KMS-11 (cell line): ENCODE results near the gene ZNF747.

ENCODE experiments used
- H2AFZ ChIP-seq: fragments of 200-600 bp; sonication (generic); 2 replicates; pipeline ENCODE4 v1.6.1; 2016; ENCODE audit warnings: antibody characterized with exemption, mixed run types, low read depth
- H3K27ac ChIP-seq: fragments of 200-600 bp; sonication (generic); 2 replicates; pipeline ENCODE4 v1.6.1; 2016; ENCODE audit warnings: mild to moderate bottlenecking, mixed run types
- H3K27me3 ChIP-seq: fragments of 200-600 bp; sonication (generic); 2 replicates; pipeline ENCODE4 v1.6.1; 2017; ENCODE audit warnings: mild to moderate bottlenecking, low read depth, mixed run types, moderate library complexity; ENCODE audit not compliant: insufficient read depth
- H3K36me3 ChIP-seq: fragments of 200-600 bp; sonication (generic); 2 replicates; pipeline ENCODE4 v1.6.1; 2017; ENCODE audit warnings: mild to moderate bottlenecking, mixed run types; ENCODE audit not compliant: insufficient read depth
- H3K4me1 ChIP-seq: fragments of 200-600 bp; sonication (generic); 2 replicates; pipeline ENCODE4 v1.6.1; 2016; ENCODE audit warnings: mild to moderate bottlenecking, low read depth, mixed run types; ENCODE audit not compliant: poor library complexity, severe bottlenecking
- H3K4me2 ChIP-seq: fragments of 200-600 bp; sonication (generic); 2 replicates; pipeline ENCODE4 v1.7.0; 2016; ENCODE audit warnings: mild to moderate bottlenecking, mixed run types
- H3K4me3 ChIP-seq: fragments of 200-600 bp; sonication (generic); IDR thresholded peaks from 2 replicates; pipeline ENCODE4 v1.6.1; 2017; ENCODE audit warnings: low read depth, low read length, mixed read lengths; ENCODE audit not compliant: insufficient read depth
- H3K79me2 ChIP-seq: fragments of 200-600 bp; sonication (generic); 2 replicates; pipeline ENCODE4 v1.6.1; 2016; ENCODE audit warnings: low read depth, mixed run types; ENCODE audit not compliant: insufficient read depth
- H3K9ac ChIP-seq: fragments of 200-600 bp; sonication (generic); 2 replicates; pipeline ENCODE4 v1.6.1; 2016; ENCODE audit warnings: mild to moderate bottlenecking, mixed run types
- H4K20me1 ChIP-seq: fragments of 200-600 bp; sonication (generic); 2 replicates; pipeline ENCODE4 v1.6.1; 2016; ENCODE audit warnings: mild to moderate bottlenecking, mixed run types; ENCODE audit not compliant: insufficient read depth
- TF ChIP-seq, protein P1 (sequence below): fragments of 200-600 bp; sonication (generic); conservative IDR thresholded peaks from 2 replicates; pipeline ENCODE4 v1.6.1; 2017; ENCODE audit warnings: low read depth, mild to moderate bottlenecking, antibody characterized with exemption, low read length, moderate library complexity, mixed read lengths

ZNF747 gene

DNA sequence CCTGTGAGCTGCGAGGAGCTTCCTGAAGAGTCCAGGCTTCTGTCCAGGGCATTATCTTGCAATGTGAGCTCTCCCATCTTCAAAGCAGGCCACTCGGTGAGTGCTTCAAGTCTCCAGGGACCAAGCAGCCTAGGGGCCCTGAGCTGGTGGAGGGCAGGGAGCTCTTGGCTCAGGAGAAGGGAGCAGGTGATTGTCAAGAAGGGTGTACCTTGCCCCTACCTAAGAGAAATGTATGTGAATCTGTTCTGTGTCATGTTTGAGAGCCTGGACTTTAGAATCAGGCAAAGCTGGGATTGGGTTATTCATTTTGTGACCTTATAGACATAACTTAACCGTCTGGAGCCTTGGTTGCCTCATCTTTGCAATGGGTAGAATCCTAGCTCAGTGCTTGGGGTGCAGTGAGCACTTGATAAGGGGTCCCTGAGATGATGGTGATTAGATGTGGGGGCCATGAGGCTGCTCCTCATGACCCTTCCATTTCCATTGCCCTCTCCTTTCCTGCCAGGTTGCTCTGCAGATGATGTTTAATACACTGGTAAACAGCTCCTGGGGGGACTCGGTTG is 24.2 kb downstream of the ZNF747 start:
- Histone ChIP-seq H3K36me3 (no peaks in the 10 kb centered on the region), H2AFZ (no peak overlapping the region), H3K4me2 (no peak overlapping the region), H3K27me3 (no peaks in the 10 kb centered on the region), H4K20me1 (no peaks in the 10 kb centered on the region), H3K4me3 (no peak overlapping the region), H3K4me1 (no peaks in the 10 kb centered on the region), H3K9ac (no peak overlapping the region), H3K27ac (no peak overlapping the region), H3K79me2 (no peaks in the 10 kb centered on the region)
- TF ChIP-seq, protein P1, sequence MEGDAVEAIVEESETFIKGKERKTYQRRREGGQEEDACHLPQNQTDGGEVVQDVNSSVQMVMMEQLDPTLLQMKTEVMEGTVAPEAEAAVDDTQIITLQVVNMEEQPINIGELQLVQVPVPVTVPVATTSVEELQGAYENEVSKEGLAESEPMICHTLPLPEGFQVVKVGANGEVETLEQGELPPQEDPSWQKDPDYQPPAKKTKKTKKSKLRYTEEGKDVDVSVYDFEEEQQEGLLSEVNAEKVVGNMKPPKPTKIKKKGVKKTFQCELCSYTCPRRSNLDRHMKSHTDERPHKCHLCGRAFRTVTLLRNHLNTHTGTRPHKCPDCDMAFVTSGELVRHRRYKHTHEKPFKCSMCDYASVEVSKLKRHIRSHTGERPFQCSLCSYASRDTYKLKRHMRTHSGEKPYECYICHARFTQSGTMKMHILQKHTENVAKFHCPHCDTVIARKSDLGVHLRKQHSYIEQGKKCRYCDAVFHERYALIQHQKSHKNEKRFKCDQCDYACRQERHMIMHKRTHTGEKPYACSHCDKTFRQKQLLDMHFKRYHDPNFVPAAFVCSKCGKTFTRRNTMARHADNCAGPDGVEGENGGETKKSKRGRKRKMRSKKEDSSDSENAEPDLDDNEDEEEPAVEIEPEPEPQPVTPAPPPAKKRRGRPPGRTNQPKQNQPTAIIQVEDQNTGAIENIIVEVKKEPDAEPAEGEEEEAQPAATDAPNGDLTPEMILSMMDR = no peak

DNA sequence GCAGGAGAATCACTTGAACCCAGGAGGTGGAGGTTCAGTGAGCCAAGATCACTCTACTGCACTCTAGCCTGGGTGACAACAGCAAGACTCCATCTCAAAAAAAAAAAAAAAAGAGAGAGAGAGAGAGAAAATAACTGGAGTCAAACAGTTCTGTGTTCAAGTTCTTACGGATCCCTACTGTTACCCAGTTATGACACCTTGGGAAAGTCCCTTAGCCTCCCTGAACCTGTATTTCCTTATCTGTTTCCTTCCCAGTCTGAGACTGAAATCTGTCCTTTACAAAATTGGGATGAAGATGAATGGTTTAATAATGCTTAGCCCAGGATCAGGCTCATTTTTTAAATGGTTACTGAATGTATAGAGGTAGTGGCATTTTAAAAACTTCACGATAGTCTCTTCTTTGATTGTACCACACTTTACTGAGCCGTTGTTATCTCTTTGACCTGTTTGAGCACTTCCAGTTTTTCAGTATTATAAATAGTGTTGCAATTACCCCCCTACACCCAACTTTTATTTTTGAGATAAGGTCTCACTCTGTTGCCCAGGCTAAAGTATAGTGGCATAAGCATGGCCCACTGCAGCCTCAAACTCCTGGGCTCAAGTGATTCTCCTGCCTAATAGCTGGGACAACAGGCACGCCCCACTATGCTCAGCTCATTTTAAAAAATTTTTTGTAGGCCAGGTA is 25.4 kb downstream of the ZNF747 start:
- Histone ChIP-seq H2AFZ (no peak overlapping the region), H3K4me1 (no peaks in the 10 kb centered on the region), H3K27ac (no peak overlapping the region), H3K36me3 (no peaks in the 10 kb centered on the region), H3K79me2 (no peaks in the 10 kb centered on the region), H4K20me1 (no peaks in the 10 kb centered on the region), H3K4me3 (no peak overlapping the region), H3K27me3 (no peaks in the 10 kb centered on the region), H3K9ac (no peak overlapping the region), H3K4me2 (no peak overlapping the region)
- TF ChIP-seq, protein P1 = no peak

DNA sequence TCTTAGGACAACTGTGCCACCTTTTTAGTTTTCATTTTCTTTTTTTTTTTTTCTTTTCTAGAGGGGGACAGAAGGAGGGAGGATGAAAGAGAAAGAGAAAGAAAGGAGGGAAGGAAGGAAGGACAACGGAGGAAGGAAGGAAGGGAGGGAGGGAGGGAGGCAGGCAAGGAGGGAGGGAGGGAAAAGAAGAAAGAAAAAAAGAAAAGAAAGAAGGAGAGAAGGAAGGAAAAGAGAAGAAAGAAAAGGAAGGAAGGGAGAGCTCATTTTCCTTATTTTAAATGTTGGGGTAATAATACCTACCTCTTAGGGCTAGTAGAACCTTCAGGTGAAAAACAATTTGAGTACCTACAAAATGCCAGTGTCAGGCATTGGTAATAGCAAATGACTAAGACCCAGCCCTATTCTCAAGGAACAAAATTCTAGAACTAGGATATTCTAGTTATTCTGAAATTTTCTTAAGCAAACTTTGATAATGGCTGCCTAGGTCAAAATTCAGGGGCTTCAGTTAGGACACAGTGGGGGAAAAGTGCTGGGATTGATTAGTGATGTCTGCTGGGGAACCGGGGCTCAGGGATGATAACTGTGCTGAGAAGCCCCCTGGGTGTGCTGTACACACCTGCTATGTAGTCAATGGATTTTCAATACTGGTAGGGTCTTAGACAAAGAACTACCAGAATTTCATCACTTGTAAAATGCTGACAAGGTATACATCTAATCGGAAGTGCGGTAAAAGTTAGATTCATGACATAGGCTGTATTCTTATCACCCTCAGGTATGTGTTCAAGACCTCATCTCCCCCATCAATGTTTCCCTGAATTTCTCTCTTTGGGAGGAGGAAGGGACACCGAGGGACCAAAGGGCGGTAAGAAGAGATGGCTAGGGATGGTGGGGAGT is 31.0 kb downstream of the ZNF747 start:
- no peaks in the 10 kb centered on the region for H3K27me3 ChIP-seq
- H3K4me3 ChIP-seq = no peak overlapping the region
- no peak overlapping the region for H2AFZ ChIP-seq
- no peaks in the 10 kb centered on the region for H3K36me3 ChIP-seq
- H3K9ac ChIP-seq = no peak overlapping the region
- H3K79me2 ChIP-seq = no peaks in the 10 kb centered on the region
- TF ChIP-seq, protein P1 = no peak
- H3K4me1 ChIP-seq = no peaks in the 10 kb centered on the region
- H3K4me2 ChIP-seq = no peak overlapping the region
- H3K27ac ChIP-seq = no peak overlapping the region
- H4K20me1 ChIP-seq = no peaks in the 10 kb centered on the region

DNA sequence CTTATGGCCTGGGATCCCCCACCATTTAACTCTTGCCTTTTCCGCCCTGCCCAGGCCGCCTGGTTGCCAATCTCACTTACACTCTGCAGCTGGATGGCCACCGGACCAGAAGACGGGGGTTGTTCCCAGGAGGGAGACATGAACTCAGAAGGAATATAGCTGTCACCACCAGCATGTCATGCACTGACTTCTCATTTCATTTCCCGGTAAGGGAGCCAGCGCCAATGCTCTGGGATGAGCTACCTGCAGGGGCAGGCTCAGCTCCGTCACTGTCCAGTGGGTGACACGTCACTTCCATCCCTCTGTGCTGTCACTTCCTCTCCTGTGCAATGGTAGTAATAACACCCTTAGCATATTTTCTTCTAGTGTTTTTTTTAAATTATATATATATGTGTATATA is 35.4 kb downstream of the ZNF747 start:
- no peak overlapping the region for H3K9ac ChIP-seq
- no peak overlapping the region for H3K4me3 ChIP-seq
- H3K27me3 ChIP-seq = no peaks in the 10 kb centered on the region
- H3K4me1 ChIP-seq = no peaks in the 10 kb centered on the region
- no peaks in the 10 kb centered on the region for H4K20me1 ChIP-seq
- H3K79me2 ChIP-seq = no peaks in the 10 kb centered on the region
- H3K4me2 ChIP-seq = no peak overlapping the region
- no peaks in the 10 kb centered on the region for H3K36me3 ChIP-seq
- no peak overlapping the region for H3K27ac ChIP-seq
- no peak overlapping the region for H2AFZ ChIP-seq
- TF ChIP-seq, protein P1 = no peak
